ENCODE data around the gene IFI27. TPM values are rescaled to one million over a fixed set of nuclear protein-coding genes. Genes with fewer than 3 reads are reported as not detected.

The IFI27 gene
- total and polyA plus RNA-seq, 9 of the 15 experiments (the other 6 are each of a cell fraction or from before 2014, with no cell fraction given) = 0.19 to 3.4 (median 1.4) TPM; not detected in 1

DNA sequence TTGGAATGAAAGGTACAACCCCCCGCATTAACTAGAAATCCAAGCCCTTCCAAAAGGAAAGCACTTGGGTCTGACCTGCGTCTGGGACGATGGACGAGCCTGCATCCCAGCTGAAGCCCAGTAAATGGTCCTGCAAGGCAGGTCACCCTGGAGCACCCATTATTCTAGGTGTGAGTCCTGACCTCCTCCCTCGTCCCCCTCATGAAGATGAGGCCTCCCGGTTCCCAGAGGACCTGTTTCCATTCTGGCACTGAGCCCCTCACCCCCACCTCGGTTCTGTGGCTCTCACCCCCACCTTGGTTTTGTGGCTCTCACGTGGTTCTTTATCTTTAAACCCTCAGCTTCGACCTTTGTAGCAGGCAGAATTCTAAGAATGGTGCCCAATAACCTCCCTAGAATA, 7.3 kb downstream of the IFI27 start (continued):
- TF ChIP-seq ZNF124 (CRISPR knock-in tag; IDR thresholded peaks at IDR 0.05) (no peak), SMC3 (conservative IDR thresholded peaks at IDR 0.05; ENCODE audit: insufficient read depth, low read depth, low read length) (no peak), NR2F6 (CRISPR knock-in tag; IDR thresholded peaks at IDR 0.05) (no peak), KDM1A (IDR thresholded peaks at IDR 0.05) (no peak)
- TF ChIP-seq, protein P1, sequence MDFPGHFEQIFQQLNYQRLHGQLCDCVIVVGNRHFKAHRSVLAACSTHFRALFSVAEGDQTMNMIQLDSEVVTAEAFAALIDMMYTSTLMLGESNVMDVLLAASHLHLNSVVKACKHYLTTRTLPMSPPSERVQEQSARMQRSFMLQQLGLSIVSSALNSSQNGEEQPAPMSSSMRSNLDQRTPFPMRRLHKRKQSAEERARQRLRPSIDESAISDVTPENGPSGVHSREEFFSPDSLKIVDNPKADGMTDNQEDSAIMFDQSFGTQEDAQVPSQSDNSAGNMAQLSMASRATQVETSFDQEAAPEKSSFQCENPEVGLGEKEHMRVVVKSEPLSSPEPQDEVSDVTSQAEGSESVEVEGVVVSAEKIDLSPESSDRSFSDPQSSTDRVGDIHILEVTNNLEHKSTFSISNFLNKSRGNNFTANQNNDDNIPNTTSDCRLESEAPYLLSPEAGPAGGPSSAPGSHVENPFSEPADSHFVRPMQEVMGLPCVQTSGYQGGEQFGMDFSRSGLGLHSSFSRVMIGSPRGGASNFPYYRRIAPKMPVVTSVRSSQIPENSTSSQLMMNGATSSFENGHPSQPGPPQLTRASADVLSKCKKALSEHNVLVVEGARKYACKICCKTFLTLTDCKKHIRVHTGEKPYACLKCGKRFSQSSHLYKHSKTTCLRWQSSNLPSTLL (IDR thresholded peaks at IDR 0.05) = no peak

DNA sequence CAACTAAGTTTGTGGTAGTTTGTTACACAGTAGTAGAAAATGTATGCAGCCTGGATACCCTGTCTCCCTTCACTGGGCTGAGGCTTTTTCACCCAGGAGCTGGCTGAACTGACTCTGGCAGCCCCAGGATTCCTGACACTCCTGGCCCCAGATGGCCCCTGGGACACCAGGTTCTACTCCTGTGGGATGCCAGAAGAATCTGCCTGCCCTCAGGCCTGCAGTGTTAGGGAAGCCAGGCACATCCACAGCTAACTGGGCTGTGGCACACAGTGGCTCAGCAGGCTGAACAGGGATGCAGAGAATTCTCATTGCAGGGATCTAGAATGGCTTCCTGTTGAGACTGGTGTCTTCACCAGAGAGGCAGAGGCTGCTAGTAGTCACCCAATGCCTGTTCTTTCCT, 8.5 kb downstream of the IFI27 start:
- CTCF ChIA-PET (ENCODE audit: low intra/inter-chr PET ratio) = no interaction called here
- DNase-seq (ENCODE audit: extremely low read depth in 1 of 4, low spot score in 3 of 4) (no peak), ATAC-seq (no peak), FAIRE-seq (no peak)
- Histone ChIP-seq H3K9me3 (replicated peaks; ENCODE audit: control insufficient read depth, insufficient read depth, low read depth, low read length) (no peaks in the 10 kb centered on the region), H3K9ac (ENCODE audit: insufficient read depth in 1 of 2, low read depth in 2 of 2, low read length in 2 of 2) (no peak overlapping the region), H3K27ac (ENCODE audit: extremely low read depth, low read depth, low read length) (no peak overlapping the region), H3K9me1 (ENCODE audit: control insufficient read depth, insufficient read depth, low read length) (no peaks in the 10 kb centered on the region), H2AFZ (ENCODE audit: low read depth, low read length) (no peak overlapping the region), H3K36me3 (ENCODE audit: control insufficient read depth, insufficient read depth, low read length) (no peaks in the 10 kb centered on the region), H3K4me1 (replicated peaks in 1 of 2; ENCODE audit: control insufficient read depth in 2 of 2, insufficient read depth in 2 of 2, low read length in 2 of 2) (no peaks in the 10 kb centered on the region; a peak in 1 of 5 replicates), H3K4me2 (ENCODE audit: insufficient read depth, low read length) (no peak overlapping the region), H4K20me1 (replicated peaks; ENCODE audit: control insufficient read depth, insufficient read depth, low read length) (no peaks in the 10 kb centered on the region; the same call in 1 of the 2 replicates), H3K79me2 (ENCODE audit: control insufficient read depth, insufficient read depth, low read length) (no peaks in the 10 kb centered on the region), H3K27me3 (ENCODE audit: control insufficient read depth in 2 of 2, insufficient read depth in 2 of 2, low read length in 2 of 2) (peaks cover 2 to 29% of the 10 kb centered on the region in 2 experiments; a peak in 3 of 5 replicates), H3K4me3 (no peak overlapping the region)
- intact Hi-C loops (cut with micrococcal nuclease) (no loop called here), in situ Hi-C loops (cut with MboI) (no loop called here)
- no TSS peak for BruUV-seq (replicated peaks)
- POLR2A ChIA-PET = interaction anchor here (1.8 kb wide), 1 partner anchor 9 kb away, joined by 3 read pairs; no protein-coding TSS in a partner anchor
- TF ChIP-seq, protein P2, sequence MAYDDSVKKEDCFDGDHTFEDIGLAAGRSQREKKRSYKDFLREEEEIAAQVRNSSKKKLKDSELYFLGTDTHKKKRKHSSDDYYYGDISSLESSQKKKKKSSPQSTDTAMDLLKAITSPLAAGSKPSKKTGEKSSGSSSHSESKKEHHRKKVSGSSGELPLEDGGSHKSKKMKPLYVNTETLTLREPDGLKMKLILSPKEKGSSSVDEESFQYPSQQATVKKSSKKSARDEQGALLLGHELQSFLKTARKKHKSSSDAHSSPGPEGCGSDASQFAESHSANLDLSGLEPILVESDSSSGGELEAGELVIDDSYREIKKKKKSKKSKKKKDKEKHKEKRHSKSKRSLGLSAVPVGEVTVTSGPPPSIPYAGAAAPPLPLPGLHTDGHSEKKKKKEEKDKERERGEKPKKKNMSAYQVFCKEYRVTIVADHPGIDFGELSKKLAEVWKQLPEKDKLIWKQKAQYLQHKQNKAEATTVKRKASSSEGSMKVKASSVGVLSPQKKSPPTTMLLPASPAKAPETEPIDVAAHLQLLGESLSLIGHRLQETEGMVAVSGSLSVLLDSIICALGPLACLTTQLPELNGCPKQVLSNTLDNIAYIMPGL (CRISPR knock-in tag; IDR thresholded peaks at IDR 0.05) = no peak
- no peak for TF ChIP-seq SETDB1 (IDR thresholded peaks at IDR 0.05; ENCODE audit: low read length)
- TF ChIP-seq, protein P3, sequence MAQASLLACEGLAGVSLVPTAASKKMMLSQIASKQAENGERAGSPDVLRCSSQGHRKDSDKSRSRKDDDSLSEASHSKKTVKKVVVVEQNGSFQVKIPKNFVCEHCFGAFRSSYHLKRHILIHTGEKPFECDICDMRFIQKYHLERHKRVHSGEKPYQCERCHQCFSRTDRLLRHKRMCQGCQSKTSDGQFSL (CRISPR knock-in tag; IDR thresholded peaks at IDR 0.05) = no peak
- TF ChIP-seq, protein P3 (tag; IDR thresholded peaks at IDR 0.05) = no peak
- no peak for TF ChIP-seq MAFK (IDR thresholded peaks at IDR 0.05; ENCODE audit: low read length)
- TF ChIP-seq, protein P4, sequence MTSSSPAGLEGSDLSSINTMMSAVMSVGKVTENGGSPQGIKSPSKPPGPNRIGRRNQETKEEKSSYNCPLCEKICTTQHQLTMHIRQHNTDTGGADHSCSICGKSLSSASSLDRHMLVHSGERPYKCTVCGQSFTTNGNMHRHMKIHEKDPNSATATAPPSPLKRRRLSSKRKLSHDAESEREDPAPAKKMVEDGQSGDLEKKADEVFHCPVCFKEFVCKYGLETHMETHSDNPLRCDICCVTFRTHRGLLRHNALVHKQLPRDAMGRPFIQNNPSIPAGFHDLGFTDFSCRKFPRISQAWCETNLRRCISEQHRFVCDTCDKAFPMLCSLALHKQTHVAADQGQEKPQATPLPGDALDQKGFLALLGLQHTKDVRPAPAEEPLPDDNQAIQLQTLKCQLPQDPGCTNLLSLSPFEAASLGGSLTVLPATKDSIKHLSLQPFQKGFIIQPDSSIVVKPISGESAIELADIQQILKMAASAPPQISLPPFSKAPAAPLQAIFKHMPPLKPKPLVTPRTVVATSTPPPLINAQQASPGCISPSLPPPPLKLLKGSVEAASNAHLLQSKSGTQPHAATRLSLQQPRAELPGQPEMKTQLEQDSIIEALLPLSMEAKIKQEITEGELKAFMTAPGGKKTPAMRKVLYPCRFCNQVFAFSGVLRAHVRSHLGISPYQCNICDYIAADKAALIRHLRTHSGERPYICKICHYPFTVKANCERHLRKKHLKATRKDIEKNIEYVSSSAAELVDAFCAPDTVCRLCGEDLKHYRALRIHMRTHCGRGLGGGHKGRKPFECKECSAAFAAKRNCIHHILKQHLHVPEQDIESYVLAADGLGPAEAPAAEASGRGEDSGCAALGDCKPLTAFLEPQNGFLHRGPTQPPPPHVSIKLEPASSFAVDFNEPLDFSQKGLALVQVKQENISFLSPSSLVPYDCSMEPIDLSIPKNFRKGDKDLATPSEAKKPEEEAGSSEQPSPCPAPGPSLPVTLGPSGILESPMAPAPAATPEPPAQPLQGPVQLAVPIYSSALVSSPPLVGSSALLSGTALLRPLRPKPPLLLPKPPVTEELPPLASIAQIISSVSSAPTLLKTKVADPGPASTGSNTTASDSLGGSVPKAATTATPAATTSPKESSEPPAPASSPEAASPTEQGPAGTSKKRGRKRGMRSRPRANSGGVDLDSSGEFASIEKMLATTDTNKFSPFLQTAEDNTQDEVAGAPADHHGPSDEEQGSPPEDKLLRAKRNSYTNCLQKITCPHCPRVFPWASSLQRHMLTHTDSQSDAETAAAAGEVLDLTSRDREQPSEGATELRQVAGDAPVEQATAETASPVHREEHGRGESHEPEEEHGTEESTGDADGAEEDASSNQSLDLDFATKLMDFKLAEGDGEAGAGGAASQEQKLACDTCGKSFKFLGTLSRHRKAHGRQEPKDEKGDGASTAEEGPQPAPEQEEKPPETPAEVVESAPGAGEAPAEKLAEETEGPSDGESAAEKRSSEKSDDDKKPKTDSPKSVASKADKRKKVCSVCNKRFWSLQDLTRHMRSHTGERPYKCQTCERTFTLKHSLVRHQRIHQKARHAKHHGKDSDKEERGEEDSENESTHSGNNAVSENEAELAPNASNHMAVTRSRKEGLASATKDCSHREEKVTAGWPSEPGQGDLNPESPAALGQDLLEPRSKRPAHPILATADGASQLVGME (CRISPR knock-in tag; IDR thresholded peaks at IDR 0.05) = no peak
- TF ChIP-seq SMARCA5 (IDR thresholded peaks at IDR 0.05) = no peak
